CD4-positive, alpha-beta memory T cell (primary cell): ENCODE results near the gene SESTD1. TPM values are rescaled to one million over a fixed set of nuclear protein-coding genes. Genes with fewer than 3 reads are reported as not detected.

ENCODE experiments used
- CTCF ChIA-PET: fragments of 350-600 bp; sonication (Branson Sonifier 250); formaldehyde crosslinking; loops from one replicate; lab custom pipeline; 2021; ENCODE audit warnings: inconsistent platforms; ENCODE audit not compliant: partially characterized antibody; lab: Charles Lee
- POLR2A ChIA-PET: fragments of 350-600 bp; sonication (Branson Sonifier 250); formaldehyde crosslinking; loops from one replicate; lab custom pipeline; 2021; ENCODE audit not compliant: partially characterized antibody; lab: Charles Lee
- DNase-seq, 5 donors: peaks; one replicate each; pipeline versions ENCODE4 v3.0.0 to v3.0.0-alpha.2; 2020 to 2022; ENCODE audit warnings: mixed read lengths in 1 of 5
- H3K27ac ChIP-seq: one replicate; pipeline ENCODE4 v1.7.0; 2013; ENCODE audit warnings: low read depth, low read length
- H3K27me3 ChIP-seq: 2 replicates; pipeline ENCODE4 v1.7.0; 2013; ENCODE audit warnings: mild to moderate bottlenecking, low read length, moderate library complexity; ENCODE audit not compliant: insufficient read depth
- H3K36me3 ChIP-seq: 2 replicates; pipeline ENCODE4 v1.7.0; 2013; ENCODE audit warnings: mild to moderate bottlenecking, low read length, moderate library complexity; ENCODE audit not compliant: insufficient read depth
- H3K4me1 ChIP-seq: 2 replicates; pipeline ENCODE4 v1.7.0; 2013; ENCODE audit warnings: mild to moderate bottlenecking, low read length, moderate library complexity; ENCODE audit not compliant: insufficient read depth
- H3K4me3 ChIP-seq, 2 donors: one replicate each; pipeline ENCODE4 v1.7.0; 2013; ENCODE audit warnings: low read length in 2 of 2, mild to moderate bottlenecking in 1 of 2
- H3K9me3 ChIP-seq, 2 donors: one replicate each; pipeline ENCODE4 v1.7.0; 2013; ENCODE audit warnings: low read length in 2 of 2, control low read depth in 1 of 2; ENCODE audit not compliant: control insufficient read depth in 1 of 2
- H3K27ac Mint-ChIP-seq, 7 donors: one replicate each; pipeline ENCODE4 v1.8.0; 2020 to 2021; ENCODE audit warnings: mixed read lengths in 7 of 7, mild to moderate bottlenecking in 6 of 7, inconsistent platforms in 3 of 7, moderate library complexity in 3 of 7
- H3K27me3 Mint-ChIP-seq, 2 donors: one replicate each; pipeline ENCODE4 v1.8.0; 2020 to 2021; ENCODE audit warnings: mixed read lengths in 2 of 2
- H3K36me3 Mint-ChIP-seq, 2 donors: one replicate each; pipeline ENCODE4 v1.8.0; 2020 to 2021; ENCODE audit warnings: mixed read lengths in 2 of 2, inconsistent platforms in 1 of 2, mild to moderate bottlenecking in 1 of 2
- H3K4me1 Mint-ChIP-seq, 4 donors: one replicate each; pipeline ENCODE4 v1.8.0; 2020 to 2021; ENCODE audit warnings: mixed read lengths in 4 of 4, mild to moderate bottlenecking in 1 of 4
- H3K4me3 Mint-ChIP-seq, 8 donors: one replicate each; pipeline ENCODE4 v1.8.0; 2020 to 2021; ENCODE audit warnings: mixed read lengths in 8 of 8, mild to moderate bottlenecking in 7 of 8, moderate library complexity in 6 of 8, inconsistent platforms in 3 of 8
- H3K9me3 Mint-ChIP-seq, 8 donors: one replicate each; pipeline ENCODE4 v1.8.0; 2020 to 2021; ENCODE audit warnings: mixed read lengths in 8 of 8, mild to moderate bottlenecking in 5 of 8, inconsistent platforms in 3 of 8, moderate library complexity in 1 of 8
- intact Hi-C: fragments of 100-400 bp; cut with micrococcal nuclease; formaldehyde crosslinking; loops from one replicate; pipeline ENCODE4 v1.15.1; 2023
- polyA plus RNA-seq, 2 donors: library from polyadenylated mRNA; unstranded; fragments of 300-500 nt; fragmentation: Illumina TruSeq; gene quantifications; one replicate each; pipeline ENCODE4 v1.2.3, GENCODE V29; 2021
- total RNA-seq, 2 experiments: library from RNA; stranded (reverse); gene quantifications; one replicate each; pipeline ENCODE4 v1.2.3, GENCODE V29; 2021

The SESTD1 gene
- total and polyA plus RNA-seq, 4 experiments from 2014 or later, result 0.81 to 11.9 (median 7.0) TPM

DNA sequence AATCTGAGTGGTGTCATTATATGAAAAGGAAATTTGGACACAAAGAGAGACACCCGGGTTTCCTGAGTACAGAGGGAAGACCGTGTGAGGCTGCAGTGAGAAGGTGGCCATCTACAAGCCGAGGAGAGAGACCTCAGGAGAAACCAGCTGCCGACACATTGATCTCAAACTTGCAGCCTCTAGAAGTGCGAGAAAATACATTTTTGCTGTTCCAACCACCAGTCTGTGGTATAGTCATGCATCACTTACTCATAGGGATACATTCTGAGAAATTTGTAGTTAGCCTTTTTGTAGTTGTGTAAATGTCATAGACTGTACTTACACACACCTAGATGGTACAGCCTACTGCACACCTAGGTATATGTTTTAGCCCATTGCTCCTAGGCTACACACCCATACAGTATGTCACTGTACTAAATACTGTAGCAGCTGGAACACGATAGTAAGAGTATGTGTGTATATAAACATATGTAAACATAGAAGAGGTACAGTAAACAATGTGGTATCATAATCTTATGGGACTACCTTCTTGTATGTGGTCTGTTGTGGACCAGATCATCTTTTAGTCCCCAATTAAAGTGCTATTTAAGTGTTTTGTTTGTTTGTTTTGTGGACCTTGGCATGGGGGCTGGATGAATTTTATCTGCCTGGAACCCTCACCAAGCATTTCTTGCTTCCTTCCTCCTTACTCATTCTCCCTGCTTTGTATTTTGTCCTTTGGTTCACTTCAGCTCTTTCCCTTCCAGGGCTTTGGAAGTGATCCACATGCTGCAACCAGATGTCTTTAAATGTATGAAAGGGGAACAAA lies 38.3 kb upstream of the SESTD1 start:
- peaks cover 0 to 2% of the 10 kb centered on the region in 2 donors for H3K27me3 Mint-ChIP-seq

DNA sequence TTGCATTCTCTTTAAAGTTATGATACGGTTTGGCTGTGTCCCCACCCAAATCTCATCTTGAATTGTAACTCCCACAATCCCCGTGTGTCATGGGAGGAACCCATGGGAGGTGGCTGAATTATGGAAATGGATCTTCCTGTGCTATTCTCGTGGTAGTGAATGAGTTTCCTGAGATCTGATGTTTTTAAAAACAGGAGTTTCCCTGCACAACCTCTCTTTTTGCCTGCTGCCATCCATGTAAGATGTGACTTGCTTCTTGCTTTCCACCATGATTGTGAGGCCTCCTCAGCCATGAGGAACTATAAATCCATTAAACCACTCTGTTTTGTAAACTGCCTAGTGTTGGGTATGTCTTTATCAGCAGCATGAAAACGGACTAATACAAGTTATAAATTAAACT lies 37.5 kb upstream of the SESTD1 start:
- intact Hi-C loops, result no loop called here
- Mint-ChIP-seq H3K9me3 (peaks cover 0 to 7% (median 2%) of the 10 kb centered on the region in 8 donors), H3K27ac (no peak overlapping the region), H3K36me3 (no peaks in the 10 kb centered on the region), H3K27me3 (peaks cover 0 to 2% of the 10 kb centered on the region in 2 donors), H3K4me3 (no peak overlapping the region), H3K4me1 (no peaks in the 10 kb centered on the region)
- Histone ChIP-seq H3K4me1 (no peaks in the 10 kb centered on the region), H3K9me3 (no peaks in the 10 kb centered on the region), H3K36me3 (no peaks in the 10 kb centered on the region), H3K27ac (no peak overlapping the region), H3K4me3 (no peak overlapping the region), H3K27me3 (no peaks in the 10 kb centered on the region)
- POLR2A ChIA-PET, result no interaction called here
- CTCF ChIA-PET, result no interaction called here
- no peak for DNase-seq

More for the DNA sequence above, 38.3 kb upstream of the SESTD1 start:
- DNase-seq, result no peak
- Histone ChIP-seq H3K4me1 (no peaks in the 10 kb centered on the region), H3K9me3 (no peaks in the 10 kb centered on the region), H3K27ac (no peak overlapping the region), H3K4me3 (no peak overlapping the region), H3K36me3 (no peaks in the 10 kb centered on the region), H3K27me3 (no peaks in the 10 kb centered on the region)
- H3K36me3 Mint-ChIP-seq, result no peaks in the 10 kb centered on the region
- H3K9me3 Mint-ChIP-seq, result peaks cover 0 to 7% (median 2%) of the 10 kb centered on the region in 8 donors
- ChIA-PET CTCF (no interaction called here), POLR2A (no interaction called here)
- H3K27ac Mint-ChIP-seq, result no peak overlapping the region
- no peaks in the 10 kb centered on the region for H3K4me1 Mint-ChIP-seq
- H3K4me3 Mint-ChIP-seq, result no peak overlapping the region
- intact Hi-C loops, result no loop called here

DNA sequence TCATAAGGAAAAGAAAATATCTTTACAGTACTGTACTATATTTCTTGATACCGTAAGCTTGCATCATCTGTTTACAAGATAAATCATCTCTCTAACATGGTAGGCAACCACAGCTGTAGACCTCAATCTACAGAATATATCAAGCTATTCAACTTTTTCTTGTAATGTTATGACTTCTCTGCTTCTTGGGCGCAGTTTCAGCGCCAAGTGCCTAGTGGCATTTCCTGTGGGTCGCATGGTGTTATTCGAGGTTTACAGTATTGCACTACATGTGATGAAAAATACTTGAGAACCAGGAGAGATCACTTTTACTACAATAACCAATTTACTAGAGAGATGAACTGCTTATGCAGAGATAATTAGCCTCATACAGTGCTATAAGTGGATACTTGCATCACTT lies 34.0 kb upstream of the SESTD1 start:
- intact Hi-C loops, result no loop called here
- POLR2A ChIA-PET, result no interaction called here
- Mint-ChIP-seq H3K27me3 (peaks cover 0 to 2% of the 10 kb centered on the region in 2 donors), H3K27ac (no peak overlapping the region), H3K36me3 (no peaks in the 10 kb centered on the region), H3K4me3 (no peak overlapping the region), H3K9me3 (peaks cover 0 to 7% (median 2%) of the 10 kb centered on the region in 8 donors), H3K4me1 (no peaks in the 10 kb centered on the region)
- CTCF ChIA-PET, result no interaction called here
- Histone ChIP-seq H3K27me3 (no peaks in the 10 kb centered on the region), H3K4me3 (no peak overlapping the region), H3K27ac (no peak overlapping the region), H3K36me3 (no peaks in the 10 kb centered on the region), H3K9me3 (no peaks in the 10 kb centered on the region), H3K4me1 (no peaks in the 10 kb centered on the region)
- DNase-seq, result no peak

DNA sequence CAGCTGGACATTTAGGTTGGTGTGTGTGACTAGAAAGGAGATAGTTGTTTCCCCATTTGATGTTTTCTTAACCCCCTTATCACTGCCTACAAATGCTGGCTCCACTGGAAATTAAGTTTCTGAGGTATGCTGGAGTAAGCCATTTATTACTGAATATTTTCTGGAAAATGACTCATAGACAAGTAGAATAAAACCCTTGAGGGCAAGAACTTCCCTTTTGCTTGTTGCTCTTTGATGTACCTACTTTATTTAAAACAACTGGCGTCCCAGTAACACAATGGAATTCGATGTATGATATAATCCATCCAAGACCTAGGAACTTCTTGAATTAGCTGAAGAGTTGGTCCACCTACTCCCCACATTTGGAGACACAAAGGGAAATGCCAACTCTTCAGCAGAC lies 33.3 kb upstream of the SESTD1 start:
- peaks cover 0 to 2% of the 10 kb centered on the region in 2 donors for H3K27me3 Mint-ChIP-seq
- H3K4me1 Mint-ChIP-seq, result no peaks in the 10 kb centered on the region
- H3K27ac Mint-ChIP-seq, result no peak overlapping the region
- no peaks in the 10 kb centered on the region for H3K36me3 ChIP-seq
- H3K27ac ChIP-seq, result no peak overlapping the region
- H3K4me1 ChIP-seq, result no peaks in the 10 kb centered on the region
- H3K4me3 Mint-ChIP-seq, result no peak overlapping the region
- intact Hi-C loops, result no loop called here
- H3K27me3 ChIP-seq, result no peaks in the 10 kb centered on the region
- H3K4me3 ChIP-seq, result no peak overlapping the region
- DNase-seq, result no peak
- H3K9me3 Mint-ChIP-seq, result peaks cover 0 to 7% (median 2%) of the 10 kb centered on the region in 8 donors
- H3K36me3 Mint-ChIP-seq, result no peaks in the 10 kb centered on the region
- ChIA-PET POLR2A (no interaction called here), CTCF (no interaction called here)
- H3K9me3 ChIP-seq, result no peaks in the 10 kb centered on the region

DNA sequence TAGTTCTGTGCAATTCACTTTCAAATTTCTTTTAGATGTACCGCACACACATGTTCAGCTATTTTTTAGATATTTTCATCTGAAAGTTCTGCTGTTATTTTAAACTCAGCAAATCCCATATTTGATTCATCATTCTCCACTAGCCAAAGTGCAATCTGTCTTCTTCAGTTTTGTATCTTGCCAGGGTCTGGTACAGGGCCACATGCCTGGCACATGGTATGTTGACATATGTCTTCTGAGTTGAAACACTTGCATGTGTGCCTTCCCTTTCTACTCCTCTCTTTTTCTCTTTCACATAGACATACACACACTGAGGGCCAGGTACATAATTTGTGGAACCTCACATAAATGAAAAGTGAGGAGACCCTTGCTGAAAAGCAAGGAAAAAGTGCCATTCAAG lies 25.7 kb upstream of the SESTD1 start:
- ChIA-PET CTCF (no interaction called here), POLR2A (no interaction called here)
- peaks cover 0 to 4% (median 0%) of the 10 kb centered on the region in 8 donors for H3K9me3 Mint-ChIP-seq
- H3K36me3 ChIP-seq, result no peaks in the 10 kb centered on the region
- no peak overlapping the region for H3K27ac Mint-ChIP-seq
- no peaks in the 10 kb centered on the region for H3K36me3 Mint-ChIP-seq
- intact Hi-C loops, result no loop called here
- no peak overlapping the region for H3K27ac ChIP-seq
- no peaks in the 10 kb centered on the region for H3K27me3 ChIP-seq
- no peak for DNase-seq
- no peaks in the 10 kb centered on the region for H3K4me1 Mint-ChIP-seq
- H3K27me3 Mint-ChIP-seq, result peaks cover 0 to 1% of the 10 kb centered on the region in 2 donors
- no peak overlapping the region for H3K4me3 Mint-ChIP-seq
- H3K4me1 ChIP-seq, result no peaks in the 10 kb centered on the region
- H3K4me3 ChIP-seq, result no peak overlapping the region
- H3K9me3 ChIP-seq, result no peaks in the 10 kb centered on the region

DNA sequence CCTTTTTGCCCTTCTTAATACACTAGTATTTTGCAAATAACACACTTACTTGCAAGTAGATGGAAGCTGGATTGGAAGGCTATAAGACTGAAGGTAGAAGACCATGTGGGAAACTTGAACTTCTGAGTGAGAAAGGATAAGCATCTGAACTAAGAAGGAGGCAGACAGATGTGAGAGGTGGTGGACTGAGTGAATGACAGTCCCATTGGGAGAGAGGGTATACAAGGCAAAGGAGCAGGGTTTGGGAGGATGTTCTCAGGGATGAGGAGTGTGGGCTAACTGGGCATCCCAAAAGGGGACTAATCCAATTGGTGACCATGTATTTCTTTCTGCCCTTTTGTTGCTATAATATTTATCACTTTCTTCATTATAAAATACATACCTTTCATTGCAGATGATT lies 20.4 kb upstream of the SESTD1 start:
- no peak overlapping the region for H3K4me3 Mint-ChIP-seq
- H3K36me3 Mint-ChIP-seq, result no peaks in the 10 kb centered on the region
- no peak overlapping the region for H3K4me3 ChIP-seq
- peaks cover 0 to 2% (median 0%) of the 10 kb centered on the region in 8 donors for H3K9me3 Mint-ChIP-seq
- H3K27me3 Mint-ChIP-seq, result peaks cover 0 to 1% of the 10 kb centered on the region in 2 donors
- H3K36me3 ChIP-seq, result no peaks in the 10 kb centered on the region
- H3K27ac ChIP-seq, result no peak overlapping the region
- no peak for DNase-seq
- no peaks in the 10 kb centered on the region for H3K9me3 ChIP-seq
- H3K4me1 ChIP-seq, result no peaks in the 10 kb centered on the region
- CTCF ChIA-PET, result no interaction called here
- no peaks in the 10 kb centered on the region for H3K27me3 ChIP-seq
- no peak overlapping the region for H3K27ac Mint-ChIP-seq
- POLR2A ChIA-PET, result no interaction called here
- intact Hi-C loops, result no loop called here
- no peaks in the 10 kb centered on the region for H3K4me1 Mint-ChIP-seq

DNA sequence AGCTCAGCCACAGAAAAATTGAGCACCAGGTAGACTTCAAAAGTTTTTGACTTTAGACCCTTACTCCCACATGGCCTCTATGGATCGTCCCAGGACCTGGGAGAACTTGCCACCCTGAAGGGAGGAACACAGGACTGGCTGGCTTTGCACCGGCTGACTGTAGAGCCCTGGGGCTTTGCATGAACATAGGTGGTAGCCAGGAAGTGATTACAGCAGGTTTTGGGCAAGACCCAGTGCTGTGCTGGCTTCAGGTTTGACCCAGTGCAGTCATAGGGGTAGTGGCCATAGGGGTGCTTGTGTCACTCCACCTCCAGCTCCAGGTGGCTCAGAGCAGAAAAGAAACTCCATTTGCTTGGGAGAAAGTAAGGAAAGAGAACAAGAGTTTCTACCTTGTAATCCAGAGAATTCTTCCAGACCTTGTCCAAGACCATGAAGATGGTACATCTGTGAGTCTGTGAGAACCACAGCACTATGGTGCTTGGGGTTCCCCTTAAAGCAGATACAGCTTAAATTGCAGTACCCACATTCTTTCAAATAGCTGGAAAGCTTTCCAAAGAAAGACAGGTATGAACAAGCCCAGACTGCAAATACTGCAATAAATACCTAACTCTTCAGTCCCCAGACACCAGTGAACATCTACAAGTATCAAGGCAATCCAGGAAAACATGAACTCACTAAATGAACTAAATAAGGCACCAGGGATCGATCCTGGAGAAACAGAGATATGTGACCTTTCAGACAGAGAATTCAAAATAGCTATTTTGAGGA lies 13.0 kb upstream of the SESTD1 start:
- Histone ChIP-seq H3K4me1 (no peaks in the 10 kb centered on the region), H3K36me3 (no peaks in the 10 kb centered on the region), H3K9me3 (no peaks in the 10 kb centered on the region), H3K27me3 (no peaks in the 10 kb centered on the region), H3K4me3 (no peak overlapping the region), H3K27ac (no peak overlapping the region)
- POLR2A ChIA-PET, result no interaction called here
- Mint-ChIP-seq H3K4me1 (no peaks in the 10 kb centered on the region), H3K4me3 (no peak overlapping the region), H3K27ac (no peak overlapping the region), H3K27me3 (peaks cover 0 to 3% of the 10 kb centered on the region in 2 donors), H3K36me3 (no peaks in the 10 kb centered on the region), H3K9me3 (peaks cover 0 to 2% (median 0%) of the 10 kb centered on the region in 8 donors)
- CTCF ChIA-PET, result no interaction called here
- intact Hi-C loops, result no loop called here
- no peak for DNase-seq
